Lower leg skin (tissue), 3 donors: Measurements from ENCODE around the gene HEMGN.

Source experiments
- CTCF ChIP-seq, 3 donors: fragments of 450-650 bp; IDR thresholded peaks; one replicate each; pipeline ENCODE4 v1.5.1; 2016; ENCODE audit warnings: antibody characterized with exemption in 3 of 3, mild to moderate bottlenecking in 3 of 3, moderate library complexity in 2 of 3
- POLR2A ChIP-seq, 2 donors: fragments of 450-650 bp; IDR thresholded peaks; one replicate each; pipeline ENCODE4 v1.6.1; 2016 to 2017; ENCODE audit warnings: antibody characterized with exemption in 2 of 2, mild to moderate bottlenecking in 1 of 2, moderate library complexity in 1 of 2

- TF ChIP-seq CTCF (IDR thresholded peaks at IDR 0.05), result no peak
- no peak for TF ChIP-seq POLR2A (IDR thresholded peaks at IDR 0.05)
Measured at GRCh38 chr9:97918611-97919010, 19.4 kb downstream of the HEMGN start.
